Esophagus (tissue), 2 donors: Measurements from ENCODE around the gene SCPEP1. TPM values are rescaled to one million over a fixed set of nuclear protein-coding genes. Genes with fewer than 3 reads are reported as not detected.

Experiments
- H3K27ac ChIP-seq, 2 donors: one replicate each; pipeline ENCODE4 v1.5.1; 2013; ENCODE audit warnings: low read depth in 2 of 2, mild to moderate bottlenecking in 2 of 2, inconsistent platforms in 1 of 2, low read length in 1 of 2, moderate library complexity in 1 of 2
- H3K27me3 ChIP-seq, 2 donors: one replicate each; pipeline ENCODE4 v1.6.1; 2013; ENCODE audit warnings: low read length in 2 of 2, control low read depth in 1 of 2, mild to moderate bottlenecking in 1 of 2; ENCODE audit not compliant: insufficient read depth in 2 of 2, control insufficient read depth in 1 of 2
- H3K36me3 ChIP-seq, 2 donors: one replicate each; pipeline ENCODE4 v1.6.1; 2013; ENCODE audit warnings: low read length in 1 of 2; ENCODE audit not compliant: control insufficient read depth in 2 of 2, insufficient read depth in 2 of 2
- H3K4me1 ChIP-seq, 2 donors: one replicate each; pipeline ENCODE4 v1.6.1; 2013; ENCODE audit warnings: low read length in 1 of 2; ENCODE audit not compliant: control insufficient read depth in 2 of 2, insufficient read depth in 2 of 2
- H3K4me3 ChIP-seq, 2 donors: one replicate each; pipeline ENCODE4 v1.5.1; 2013; ENCODE audit warnings: low read length in 2 of 2, mild to moderate bottlenecking in 2 of 2, low read depth in 1 of 2, moderate library complexity in 1 of 2
- H3K9me3 ChIP-seq, 2 donors: one replicate each; pipeline ENCODE4 v1.6.1; 2013; ENCODE audit warnings: mild to moderate bottlenecking in 2 of 2, low read depth in 1 of 2, low read length in 1 of 2, moderate library complexity in 1 of 2; ENCODE audit not compliant: control insufficient read depth in 2 of 2, insufficient read depth in 1 of 2
- WGBS, 2 donors: extraction: QIAGEN DNeasy Blood & Tissue Kit; methylation state at CpG; one replicate each; pipeline ENCODE4 v1.1.7; 2013; 5-methylcytosine and 5-hydroxymethylcytosine counted together
- polyA plus RNA-seq, 2 donors: library from polyadenylated mRNA; stranded (reverse); fragments of 200-250 nt; gene quantifications; one replicate each; pipeline ENCODE4 v1.2.3, GENCODE V29; 2013
- donor health status: healthy with polysubstance abuse.
- donor health status: Bipolar disorder and iron deficiency.

The SCPEP1 gene
- polyA plus RNA-seq, 2 donors, result 51.1 to 98.3 TPM

DNA sequence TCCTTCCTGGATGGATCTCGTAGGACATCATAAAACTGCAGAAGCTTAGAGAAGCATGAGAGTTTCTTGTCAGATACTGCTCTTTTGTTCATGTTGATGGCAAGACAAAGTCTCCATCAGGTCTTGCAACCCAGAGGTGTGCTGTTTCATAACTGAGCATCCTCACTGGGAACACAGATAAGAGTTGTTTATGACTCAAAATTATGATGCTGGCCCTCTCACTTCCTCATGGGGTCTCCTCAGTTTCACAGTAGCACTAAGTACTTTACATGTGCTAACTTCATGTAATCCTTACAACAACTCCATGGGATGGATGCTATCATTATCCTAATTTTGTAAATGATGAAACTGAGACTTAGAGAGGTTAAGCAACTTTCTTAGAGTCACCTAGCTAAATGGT, 14.4 kb downstream of the SCPEP1 start:
- WGBS, 2 donors, result 78 to 89% methylated on average over 1 of the region's 1 CpG
- no peaks in the 10 kb centered on the region for H3K27me3 ChIP-seq
- no peak overlapping the region for H3K27ac ChIP-seq
- no peaks in the 10 kb centered on the region for H3K9me3 ChIP-seq
- peaks cover 15 to 25% of the 10 kb centered on the region in 2 donors for H3K36me3 ChIP-seq
- H3K4me1 ChIP-seq, result no peaks in the 10 kb centered on the region
- H3K4me3 ChIP-seq, result no peak overlapping the region

- peaks cover 12 to 22% of the 10 kb centered on the region in 2 donors for H3K36me3 ChIP-seq
- H3K4me1 ChIP-seq, result no peaks in the 10 kb centered on the region
- WGBS, 2 donors, result 90 to 92% methylated on average over 4 of the region's 4 CpGs
- H3K9me3 ChIP-seq, result no peaks in the 10 kb centered on the region
- no peaks in the 10 kb centered on the region for H3K27me3 ChIP-seq
- H3K27ac ChIP-seq, result no peak overlapping the region
- H3K4me3 ChIP-seq, result no peak overlapping the region
Observed at GRCh38 chr17:56994009-56994792, 16.3 kb downstream of the SCPEP1 start.

GRCh38 chr17:56995766-56996165, 17.8 kb downstream of the SCPEP1 start:
- Histone ChIP-seq H3K4me1 (no peaks in the 10 kb centered on the region), H3K9me3 (no peaks in the 10 kb centered on the region), H3K4me3 (no peak overlapping the region), H3K36me3 (peaks cover 12 to 22% of the 10 kb centered on the region in 2 donors), H3K27ac (no peak overlapping the region), H3K27me3 (no peaks in the 10 kb centered on the region)
- WGBS, 2 donors, result 87 to 96% methylated on average over 1 of the region's 1 CpG

DNA sequence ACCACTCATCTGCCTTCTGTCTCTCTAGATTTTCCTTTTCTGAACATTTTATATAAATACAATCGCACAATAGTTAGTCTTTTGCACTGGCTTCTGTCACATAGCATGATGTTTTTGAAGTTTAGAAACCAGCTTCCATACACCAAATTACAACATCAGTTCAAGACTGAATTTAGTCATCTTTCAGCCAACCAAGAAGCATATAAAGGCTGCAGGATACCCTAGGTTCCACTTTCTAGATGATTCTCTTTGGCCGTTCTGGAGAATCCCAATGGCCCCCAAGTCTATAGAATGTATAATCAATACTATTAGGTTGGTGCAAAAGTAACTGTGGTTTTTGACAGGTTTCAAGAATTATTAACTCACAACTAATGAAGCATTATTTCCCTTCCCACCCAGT, 19.4 kb downstream of the SCPEP1 start:
- H3K27ac ChIP-seq, result no peak overlapping the region
- peaks cover 13 to 22% of the 10 kb centered on the region in 2 donors for H3K36me3 ChIP-seq
- no peaks in the 10 kb centered on the region for H3K9me3 ChIP-seq
- no peaks in the 10 kb centered on the region for H3K27me3 ChIP-seq
- no peak overlapping the region for H3K4me3 ChIP-seq
- no peaks in the 10 kb centered on the region for H3K4me1 ChIP-seq
- 91 to 92% methylated on average over 2 of the region's 2 CpGs for WGBS, 2 donors

DNA sequence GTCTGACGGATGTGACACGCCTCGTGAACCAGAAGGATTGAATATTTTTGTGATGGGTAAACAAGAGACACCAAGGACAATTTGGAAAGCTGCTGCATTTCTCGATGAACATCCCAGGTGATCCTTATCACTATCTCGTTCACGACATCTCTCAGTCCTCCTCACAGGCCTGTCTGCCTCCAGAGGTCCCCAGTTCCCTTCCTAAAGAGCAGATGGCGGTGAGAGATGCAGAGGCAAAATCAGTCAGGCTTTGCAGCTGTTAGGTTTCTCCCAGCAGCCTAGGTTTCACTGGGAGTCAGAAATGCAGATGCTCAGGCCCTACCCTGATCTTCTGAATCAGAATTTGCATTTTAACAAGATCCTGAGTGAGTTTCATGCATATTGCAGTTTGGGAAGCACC, 23.6 kb downstream of the SCPEP1 start:
- 93 to 94% methylated on average over 7 of the region's 7 CpGs for WGBS, 2 donors
- no peak overlapping the region for H3K27ac ChIP-seq
- H3K27me3 ChIP-seq, result no peaks in the 10 kb centered on the region
- peaks cover 9 to 18% of the 10 kb centered on the region in 2 donors for H3K36me3 ChIP-seq
- no peak overlapping the region for H3K4me3 ChIP-seq
- H3K4me1 ChIP-seq, result peaks cover 0 to 3% of the 10 kb centered on the region in 2 donors
- no peaks in the 10 kb centered on the region for H3K9me3 ChIP-seq

- no peaks in the 10 kb centered on the region for H3K27me3 ChIP-seq
- H3K36me3 ChIP-seq, result peaks cover 3 to 17% of the 10 kb centered on the region in 2 donors
- no peak overlapping the region for H3K27ac ChIP-seq
- H3K4me3 ChIP-seq, result no peak overlapping the region
- H3K9me3 ChIP-seq, result no peaks in the 10 kb centered on the region
- 78% methylated on average over 5 of the region's 5 CpGs for WGBS, 2 donors
- peaks cover 0 to 3% of the 10 kb centered on the region in 2 donors for H3K4me1 ChIP-seq
Observed at GRCh38 chr17:57002904-57003303, 25.0 kb downstream of the SCPEP1 start.

DNA sequence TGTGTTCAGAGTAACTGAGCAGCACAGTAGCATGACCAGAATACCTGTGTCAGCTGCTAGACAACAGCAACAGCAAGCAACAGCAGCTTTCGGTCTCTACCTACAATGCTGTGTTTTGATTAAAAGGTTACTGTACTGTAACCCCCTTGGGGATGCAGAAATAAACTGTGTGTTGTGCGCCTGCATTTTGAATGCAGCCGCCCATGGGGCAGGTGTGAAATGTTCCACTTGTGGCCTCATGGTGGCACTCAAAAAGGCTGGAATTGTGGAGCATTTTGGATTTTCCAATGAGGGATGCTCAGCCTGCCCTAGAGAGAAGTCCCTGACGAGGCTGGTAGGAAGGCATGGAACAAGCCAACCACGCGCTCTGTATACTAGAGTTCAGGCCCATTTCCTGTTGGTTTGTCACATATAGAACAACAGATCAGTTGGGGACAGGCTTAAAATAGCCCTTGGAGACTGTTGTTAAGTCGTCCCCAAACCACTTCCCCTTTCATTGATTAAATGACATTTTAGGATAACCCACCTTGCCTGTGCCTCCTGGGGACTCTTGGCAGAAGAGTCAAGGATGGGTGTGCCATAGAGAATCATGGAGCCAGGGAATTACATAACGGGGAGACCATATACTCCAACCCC, 27.1 kb downstream of the SCPEP1 start:
- Histone ChIP-seq H3K27me3 (no peaks in the 10 kb centered on the region), H3K4me1 (peaks cover 0 to 3% of the 10 kb centered on the region in 2 donors), H3K4me3 (no peak overlapping the region), H3K36me3 (peaks cover 3 to 17% of the 10 kb centered on the region in 2 donors), H3K9me3 (no peaks in the 10 kb centered on the region), H3K27ac (no peak overlapping the region)
- WGBS, 2 donors, result 75 to 78% methylated on average over 8 of the region's 8 CpGs

DNA sequence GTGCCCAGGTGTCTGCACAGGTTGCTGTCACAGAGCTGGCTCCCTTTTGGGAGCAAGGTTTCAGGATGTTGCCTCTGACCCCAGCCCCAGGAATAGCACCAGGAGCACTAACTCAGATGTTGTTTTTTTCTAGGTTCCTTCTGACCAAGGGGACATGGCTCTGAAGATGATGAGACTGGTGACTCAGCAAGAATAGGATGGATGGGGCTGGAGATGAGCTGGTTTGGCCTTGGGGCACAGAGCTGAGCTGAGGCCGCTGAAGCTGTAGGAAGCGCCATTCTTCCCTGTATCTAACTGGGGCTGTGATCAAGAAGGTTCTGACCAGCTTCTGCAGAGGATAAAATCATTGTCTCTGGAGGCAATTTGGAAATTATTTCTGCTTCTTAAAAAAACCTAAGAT, 28.1 kb downstream of the SCPEP1 start:
- peaks cover 0 to 3% of the 10 kb centered on the region in 2 donors for H3K4me1 ChIP-seq
- WGBS, 2 donors, result 88 to 90% methylated on average over 2 of the region's 2 CpGs
- no peaks in the 10 kb centered on the region for H3K9me3 ChIP-seq
- no peaks in the 10 kb centered on the region for H3K27me3 ChIP-seq
- peaks cover 3 to 14% of the 10 kb centered on the region in 2 donors for H3K36me3 ChIP-seq
- no peak overlapping the region for H3K27ac ChIP-seq
- H3K4me3 ChIP-seq, result no peak overlapping the region

DNA sequence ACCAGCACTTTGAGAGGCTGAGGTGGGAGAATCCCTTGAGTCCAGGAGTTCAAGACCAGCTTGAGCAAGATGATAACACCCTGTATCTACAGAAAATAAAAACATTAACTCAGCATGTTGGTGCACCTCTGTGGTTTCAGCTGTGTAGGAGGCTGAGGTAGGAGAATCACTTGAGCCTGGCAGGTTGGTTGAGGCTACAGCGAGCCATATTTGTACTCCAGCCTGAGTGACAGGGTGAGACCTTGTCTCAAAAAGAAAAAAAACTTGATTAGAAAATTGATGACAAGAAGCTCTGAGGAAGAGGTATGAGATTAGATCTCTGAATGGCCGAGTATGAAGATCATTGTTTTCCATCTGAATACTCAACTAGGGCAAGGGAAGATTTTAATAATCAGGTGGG, 31.0 kb downstream of the SCPEP1 start:
- WGBS, 2 donors, result 74 to 83% methylated on average over 2 of the region's 2 CpGs
- H3K36me3 ChIP-seq, result peaks cover 3 to 9% of the 10 kb centered on the region in 2 donors
- no peaks in the 10 kb centered on the region for H3K4me1 ChIP-seq
- H3K4me3 ChIP-seq, result no peak overlapping the region
- no peak overlapping the region for H3K27ac ChIP-seq
- H3K27me3 ChIP-seq, result no peaks in the 10 kb centered on the region
- H3K9me3 ChIP-seq, result no peaks in the 10 kb centered on the region
